ENCODE measurements around the gene IL1B. TPM values are rescaled to one million over a fixed set of nuclear protein-coding genes. Genes with fewer than 3 reads are reported as not detected.

The IL1B gene
- total and polyA plus RNA-seq, 7 experiments from 2014 or later: 0.17 to 615 (median 1.1) TPM; not detected in 2

GRCh38 chr2:112830682-112831512, 5.7 kb downstream of the IL1B start:
- ChIA-PET POLR2A (interaction anchor here (0.6 kb wide), 1 partner anchor 41 kb away, joined by 4 read pairs; no protein-coding TSS in a partner anchor), CTCF (interaction anchor here (0.5 kb wide), 1 partner anchor 232 kb away, joined by 3 read pairs; no protein-coding TSS in a partner anchor)
- peaks cover 0 to 7% (median 0%) of the 10 kb centered on the region in 5 donors for H3K36me3 Mint-ChIP-seq
- H3K4me3 ChIP-seq (ENCODE audit: low read length): no peak overlapping the region
- H3K4me1 Mint-ChIP-seq: peaks cover 0 to 6% (median 4%) of the 10 kb centered on the region in 7 donors
- H3K9me3 Mint-ChIP-seq: peaks cover 0 to 4% (median 0%) of the 10 kb centered on the region in 11 donors
- ATAC-seq (peak; percentile 3), DNase-seq (no peak)
- no peak overlapping the region for H3K27ac Mint-ChIP-seq
- intact Hi-C loops (cut with micrococcal nuclease): no loop called here
- H3K27me3 ChIP-seq (ENCODE audit: control insufficient read depth in 2 of 2, insufficient read depth in 2 of 2, low read length in 2 of 2): no peaks in the 10 kb centered on the region
- H3K27me3 Mint-ChIP-seq: peaks cover 0 to 17% (median 7%) of the 10 kb centered on the region in 5 donors
- H3K4me1 ChIP-seq (ENCODE audit: control insufficient read depth in 2 of 2, insufficient read depth in 2 of 2, low read length in 2 of 2): no peaks in the 10 kb centered on the region
- no peak overlapping the region for H3K4me3 Mint-ChIP-seq
- no peak overlapping the region for H3K27ac ChIP-seq (ENCODE audit: low read depth, low read length)
- no peaks in the 10 kb centered on the region for H3K9me3 ChIP-seq (ENCODE audit: control insufficient read depth in 2 of 3, low read length in 3 of 3)
- no peaks in the 10 kb centered on the region for H3K36me3 ChIP-seq (ENCODE audit: control insufficient read depth in 2 of 3, insufficient read depth in 3 of 3, low read length in 3 of 3)

DNA sequence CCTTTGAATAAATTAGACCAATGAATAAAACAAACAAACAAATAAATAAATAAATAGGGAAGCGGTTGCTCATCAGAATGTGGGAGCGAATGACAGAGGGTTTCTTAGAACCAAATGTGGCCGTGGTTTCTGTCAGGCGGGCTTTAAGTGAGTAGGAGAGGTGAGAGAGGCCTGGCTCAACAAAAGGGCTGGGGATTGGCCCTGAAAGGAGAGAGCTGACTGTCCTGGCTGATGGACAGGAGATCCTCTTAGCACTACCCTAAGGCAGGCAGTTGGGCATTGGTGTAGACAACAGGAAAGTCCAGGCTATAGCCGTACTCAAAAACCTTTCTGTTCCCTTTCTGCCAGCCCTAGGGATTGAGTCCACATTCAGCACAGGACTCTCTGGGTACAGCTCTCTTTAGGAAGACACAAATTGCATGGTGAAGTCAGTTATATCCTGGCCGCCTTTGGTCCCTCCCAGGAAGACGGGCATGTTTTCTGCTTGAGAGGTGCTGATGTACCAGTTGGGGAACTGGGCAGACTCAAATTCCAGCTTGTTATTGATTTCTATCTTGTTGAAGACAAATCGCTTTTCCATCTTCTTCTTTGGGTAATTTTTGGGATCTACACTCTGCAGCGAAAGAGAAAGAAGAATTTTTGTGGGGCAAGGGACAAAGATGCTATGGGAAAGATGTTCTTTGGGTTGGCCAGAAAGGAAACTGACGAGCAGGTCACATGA, 6.5 kb downstream of the IL1B start:
- peak; percentile 8 for ATAC-seq
- H3K4me1 Mint-ChIP-seq: peaks cover 0 to 6% (median 4%) of the 10 kb centered on the region in 7 donors

DNA sequence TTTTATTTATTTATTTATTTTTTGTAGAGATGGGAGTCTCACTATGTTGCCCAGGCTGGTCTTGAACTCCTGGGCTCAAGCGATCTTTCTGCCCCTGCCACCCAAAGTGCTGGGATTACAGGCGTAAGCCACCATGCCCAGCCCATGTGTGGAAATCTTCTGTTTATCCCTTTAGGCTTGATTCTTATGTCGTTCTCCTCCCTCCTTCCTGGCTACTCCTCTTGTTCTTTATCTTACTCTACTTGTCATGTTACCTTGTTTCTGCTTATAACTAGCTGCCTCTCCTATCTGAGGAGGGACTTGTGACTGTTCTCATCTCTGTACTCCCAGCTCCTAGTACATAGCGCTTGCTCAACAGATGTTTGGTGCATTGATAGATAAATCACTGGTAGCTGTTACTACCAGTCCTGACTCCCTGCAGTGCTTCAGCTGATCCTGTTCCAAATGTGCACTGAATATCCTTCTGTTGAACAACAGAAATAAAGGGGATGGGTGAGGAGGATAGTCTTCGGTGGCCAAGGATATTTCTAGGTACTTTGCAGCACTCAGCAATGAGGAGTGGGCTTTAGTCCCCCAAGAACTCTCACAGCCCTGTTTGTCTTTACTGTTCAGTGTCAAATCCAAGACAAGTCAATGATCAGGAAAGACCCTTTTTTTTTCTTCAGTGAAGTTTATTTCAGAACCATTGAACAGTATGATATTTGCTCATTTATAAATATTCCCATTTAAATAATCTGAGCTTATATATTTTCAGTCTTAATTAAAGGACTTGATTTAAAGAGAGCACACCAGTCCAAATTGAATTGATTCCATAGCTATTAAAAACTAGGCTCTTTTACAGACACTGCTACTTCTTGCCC, 7.2 kb downstream of the IL1B start:
- ATAC-seq: peak; percentile 7
- Mint-ChIP-seq H3K4me3 (no peak overlapping the region), H3K36me3 (peaks cover 0 to 7% (median 0%) of the 10 kb centered on the region in 5 donors), H3K27me3 (peaks cover 0 to 17% (median 7%) of the 10 kb centered on the region in 5 donors), H3K9me3 (peaks cover 0 to 4% (median 0%) of the 10 kb centered on the region in 11 donors), H3K4me1 (peaks cover 0 to 6% (median 4%) of the 10 kb centered on the region in 7 donors), H3K27ac (no peak overlapping the region)
- Histone ChIP-seq H3K4me3 (ENCODE audit: low read length) (no peak overlapping the region), H3K4me1 (ENCODE audit: control insufficient read depth in 2 of 2, insufficient read depth in 2 of 2, low read length in 2 of 2) (no peaks in the 10 kb centered on the region), H3K9me3 (ENCODE audit: control insufficient read depth in 2 of 3, low read length in 3 of 3) (no peaks in the 10 kb centered on the region), H3K27ac (ENCODE audit: low read depth, low read length) (no peak overlapping the region), H3K27me3 (ENCODE audit: control insufficient read depth in 2 of 2, insufficient read depth in 2 of 2, low read length in 2 of 2) (no peaks in the 10 kb centered on the region), H3K36me3 (ENCODE audit: control insufficient read depth in 2 of 3, insufficient read depth in 3 of 3, low read length in 3 of 3) (no peaks in the 10 kb centered on the region)
- intact Hi-C loops (cut with micrococcal nuclease): loop anchor here in 1 of 2 donors (10.0 kb wide), 1 partner anchor 55 kb away; no protein-coding TSS in a partner anchor
- no peak for DNase-seq
- POLR2A ChIA-PET: no interaction called here
- CTCF ChIA-PET: no interaction called here

More for the DNA sequence above, 6.5 kb downstream of the IL1B start:
- no peaks in the 10 kb centered on the region for H3K36me3 ChIP-seq (ENCODE audit: control insufficient read depth in 2 of 3, insufficient read depth in 3 of 3, low read length in 3 of 3)
- Mint-ChIP-seq H3K27ac (no peak overlapping the region), H3K27me3 (peaks cover 0 to 17% (median 7%) of the 10 kb centered on the region in 5 donors), H3K4me3 (no peak overlapping the region), H3K9me3 (peaks cover 0 to 4% (median 0%) of the 10 kb centered on the region in 11 donors), H3K36me3 (peaks cover 0 to 7% (median 0%) of the 10 kb centered on the region in 5 donors)
- intact Hi-C loops (cut with micrococcal nuclease): loop anchor here in 1 of 2 donors (10.0 kb wide), 1 partner anchor 55 kb away; no protein-coding TSS in a partner anchor
- CTCF ChIA-PET: no interaction called here
- no peaks in the 10 kb centered on the region for H3K27me3 ChIP-seq (ENCODE audit: control insufficient read depth in 2 of 2, insufficient read depth in 2 of 2, low read length in 2 of 2)
- POLR2A ChIA-PET: no interaction called here
- no peaks in the 10 kb centered on the region for H3K4me1 ChIP-seq (ENCODE audit: control insufficient read depth in 2 of 2, insufficient read depth in 2 of 2, low read length in 2 of 2)
- H3K27ac ChIP-seq (ENCODE audit: low read depth, low read length): no peak overlapping the region
- no peak overlapping the region for H3K4me3 ChIP-seq (ENCODE audit: low read length)
- no peaks in the 10 kb centered on the region for H3K9me3 ChIP-seq (ENCODE audit: control insufficient read depth in 2 of 3, low read length in 3 of 3)
- no peak for DNase-seq

- ATAC-seq (peak; percentile 1), DNase-seq (no peak)
- Mint-ChIP-seq H3K4me1 (peaks cover 0 to 4% (median 4%) of the 10 kb centered on the region in 7 donors), H3K36me3 (peaks cover 0 to 10% (median 0%) of the 10 kb centered on the region in 5 donors), H3K27ac (no peak overlapping the region), H3K27me3 (peaks cover 0 to 17% (median 5%) of the 10 kb centered on the region in 5 donors), H3K9me3 (peaks cover 0 to 4% (median 0%) of the 10 kb centered on the region in 11 donors), H3K4me3 (no peak overlapping the region)
- no peaks in the 10 kb centered on the region for H3K27me3 ChIP-seq (ENCODE audit: control insufficient read depth in 2 of 2, insufficient read depth in 2 of 2, low read length in 2 of 2)
- H3K4me3 ChIP-seq (ENCODE audit: low read length): no peak overlapping the region
- ChIA-PET CTCF (no interaction called here), POLR2A (no interaction called here)
- intact Hi-C loops (cut with micrococcal nuclease): loop anchor here in 1 of 2 donors (10.0 kb wide), 1 partner anchor 57 kb away; no protein-coding TSS in a partner anchor
- no peak overlapping the region for H3K27ac ChIP-seq (ENCODE audit: low read depth, low read length)
- no peaks in the 10 kb centered on the region for H3K9me3 ChIP-seq (ENCODE audit: control insufficient read depth in 2 of 3, low read length in 3 of 3)
- no peaks in the 10 kb centered on the region for H3K36me3 ChIP-seq (ENCODE audit: control insufficient read depth in 2 of 3, insufficient read depth in 3 of 3, low read length in 3 of 3)
- H3K4me1 ChIP-seq (ENCODE audit: control insufficient read depth in 2 of 2, insufficient read depth in 2 of 2, low read length in 2 of 2): no peaks in the 10 kb centered on the region
Observed at GRCh38 chr2:112828251-112828691, 8.3 kb downstream of the IL1B start.

GRCh38 chr2:112827604-112828185, 8.9 kb downstream of the IL1B start:
- ATAC-seq (peak; percentile 4), DNase-seq (no peak)
- Mint-ChIP-seq H3K4me1 (peaks cover under 1 to 5% (median 4%) of the 10 kb centered on the region in 7 donors), H3K9me3 (peaks cover 0 to 4% (median 0%) of the 10 kb centered on the region in 11 donors), H3K27me3 (peaks cover 0 to 17% (median 5%) of the 10 kb centered on the region in 5 donors), H3K27ac (no peak overlapping the region), H3K4me3 (no peak overlapping the region), H3K36me3 (peaks cover 0 to 10% (median 0%) of the 10 kb centered on the region in 5 donors)
- Histone ChIP-seq H3K9me3 (ENCODE audit: control insufficient read depth in 2 of 3, low read length in 3 of 3) (no peaks in the 10 kb centered on the region), H3K27me3 (ENCODE audit: control insufficient read depth in 2 of 2, insufficient read depth in 2 of 2, low read length in 2 of 2) (no peaks in the 10 kb centered on the region), H3K27ac (ENCODE audit: low read depth, low read length) (no peak overlapping the region), H3K4me1 (ENCODE audit: control insufficient read depth in 2 of 2, insufficient read depth in 2 of 2, low read length in 2 of 2) (no peaks in the 10 kb centered on the region), H3K36me3 (ENCODE audit: control insufficient read depth in 2 of 3, insufficient read depth in 3 of 3, low read length in 3 of 3) (no peaks in the 10 kb centered on the region), H3K4me3 (ENCODE audit: low read length) (no peak overlapping the region)
- ChIA-PET POLR2A (no interaction called here), CTCF (no interaction called here)
- intact Hi-C loops (cut with micrococcal nuclease): loop anchor here in 1 of 2 donors (10.0 kb wide), 1 partner anchor 57 kb away; no protein-coding TSS in a partner anchor
